Kidney (tissue), 14 donors: ENCODE data around the gene PPP2R1B. TPM values are rescaled to one million over a fixed set of nuclear protein-coding genes. Genes with fewer than 3 reads are reported as not detected.

Experiments
- DNase-seq, 5 donors: peaks; one replicate each; pipeline ENCODE4 v3.0.0-alpha.2; 2013 to 2020
- FAIRE-seq: peaks from 2 replicates; lab custom pipeline; 2012; peaks lifted over from hg19 to GRCh38; lab: Jason Lieb, UNC
- H3K27ac ChIP-seq, 2 donors: one replicate each; pipeline ENCODE4 v1.7.0; 2013; ENCODE audit warnings: low read depth in 2 of 2, low read length in 2 of 2, inconsistent platforms in 1 of 2
- H3K27me3 ChIP-seq: one replicate; pipeline ENCODE4 v1.7.1; 2013; ENCODE audit warnings: low read length, inconsistent platforms; ENCODE audit not compliant: control insufficient read depth, insufficient read depth
- H3K36me3 ChIP-seq, 3 donors: one replicate each; pipeline versions ENCODE4 v1.7.0 to v1.7.1; 2013; ENCODE audit warnings: low read length in 3 of 3, control low read depth in 1 of 3, inconsistent platforms in 1 of 3; ENCODE audit not compliant: insufficient read depth in 3 of 3, control insufficient read depth in 2 of 3
- H3K4me1 ChIP-seq, 3 donors: one replicate each; pipeline versions ENCODE4 v1.7.0 to v1.7.1; 2013; ENCODE audit warnings: low read length in 3 of 3, inconsistent platforms in 1 of 3, low read depth in 1 of 3; ENCODE audit not compliant: control insufficient read depth in 2 of 3, insufficient read depth in 2 of 3
- H3K4me3 ChIP-seq, 3 donors: one replicate each; pipeline versions ENCODE4 v1.7.0 to v1.8.1; 2013; ENCODE audit warnings: low read length in 3 of 3, control low read depth in 1 of 3, inconsistent platforms in 1 of 3
- H3K9ac ChIP-seq, 3 donors: one replicate each; pipeline versions ENCODE4 v1.7.0 to v1.7.1; 2013; ENCODE audit warnings: low read length in 3 of 3, control low read depth in 1 of 3, inconsistent platforms in 1 of 3
- H3K9me3 ChIP-seq, 3 donors: one replicate each; pipeline versions ENCODE4 v1.7.0 to v1.7.1; 2013; ENCODE audit warnings: low read length in 3 of 3, control low read depth in 1 of 3, inconsistent platforms in 1 of 3; ENCODE audit not compliant: control insufficient read depth in 2 of 3, insufficient read depth in 1 of 3
- CTCF ChIP-seq: IDR thresholded peaks from 3 replicates; pipeline ENCODE4 v1.5.1; 2012; ENCODE audit warnings: mild to moderate bottlenecking, moderate library complexity, borderline replicate concordance; ENCODE audit not compliant: insufficient read depth; ENCODE audit errors: extremely low read depth
- intact Hi-C: fragments of 100-400 bp; cut with DNase I; formaldehyde crosslinking; loops from one replicate; pipeline ENCODE4 v1.11.1; 2022
- polyA plus RNA-seq: library from polyadenylated mRNA; stranded (reverse); fragments of 350-450 nt; fragmentation: Illumina TruSeq; extraction: RNeasy Lipid Tissue Mini Kit (QIAGEN cat#74804); gene quantifications from one replicate; pipeline ENCODE4 v1.2.3, GENCODE V29; 2014; ENCODE audit warnings: low read depth, low replicate concordance; ENCODE audit not compliant: insufficient read depth
- total RNA-seq: library from RNA; stranded (reverse); fragmentation: NEBNext Ultra II Directional; extraction: Animal tissue kit (Norgen Biotek cat#: 25700); gene quantifications from one replicate; pipeline ENCODE4 v1.2.1, GENCODE V29; 2021
- donor health status: control.
- donor health status: control.
- donor health status: control.
- donor health status: control.
- donor health status: control.
- donor health status: DM: yes; HTN: yes; CAD: no.
- donor health status: Normal renal cell carcinoma (clear cell type).

PPP2R1B gene
- total and polyA plus RNA-seq, 2 donors from 2014 or later, result 11.7 to 35.5 TPM

GRCh38 chr11:111726301-111726713 lies 39.9 kb downstream of the PPP2R1B start:
- FAIRE-seq, result no peak
- H3K27me3 ChIP-seq, result no peaks in the 10 kb centered on the region
- DNase-seq, result no peak
- intact Hi-C loops, result no loop called here
- H3K4me1 ChIP-seq, result peaks cover 5 to 28% (median 18%) of the 10 kb centered on the region in 3 donors
- H3K4me3 ChIP-seq, result no peak overlapping the region
- H3K9ac ChIP-seq, result no peak overlapping the region
- H3K27ac ChIP-seq, result no peak overlapping the region
- TF ChIP-seq CTCF, result no peak
- H3K9me3 ChIP-seq, result no peaks in the 10 kb centered on the region
- peaks cover 2 to 54% (median 28%) of the 10 kb centered on the region in 3 donors for H3K36me3 ChIP-seq

GRCh38 chr11:111725621-111726020 lies 40.6 kb downstream of the PPP2R1B start:
- H3K9me3 ChIP-seq, result no peaks in the 10 kb centered on the region
- no peak overlapping the region for H3K4me3 ChIP-seq
- FAIRE-seq, result no peak

GRCh38 chr11:111724615-111725129 lies 41.5 kb downstream of the PPP2R1B start:
- no peaks in the 10 kb centered on the region for H3K9me3 ChIP-seq
- no peak for DNase-seq
- no peak for FAIRE-seq
- H3K4me1 ChIP-seq, result peaks cover 5 to 15% (median 8%) of the 10 kb centered on the region in 3 donors
- no peak overlapping the region for H3K4me3 ChIP-seq
- TF ChIP-seq CTCF, result no peak
- H3K27me3 ChIP-seq, result no peaks in the 10 kb centered on the region
- H3K36me3 ChIP-seq, result peaks cover 2 to 71% (median 43%) of the 10 kb centered on the region in 3 donors
- H3K9ac ChIP-seq, result no peak overlapping the region
- intact Hi-C loops, result no loop called here
- H3K27ac ChIP-seq, result no peak overlapping the region

More at GRCh38 chr11:111725621-111726020, 40.6 kb downstream of the PPP2R1B start:
- intact Hi-C loops, result no loop called here
- no peak for TF ChIP-seq CTCF
- peaks cover 5 to 21% (median 13%) of the 10 kb centered on the region in 3 donors for H3K4me1 ChIP-seq
- H3K27me3 ChIP-seq, result no peaks in the 10 kb centered on the region
- no peak for DNase-seq
- H3K9ac ChIP-seq, result no peak overlapping the region
- peaks cover 2 to 61% (median 34%) of the 10 kb centered on the region in 3 donors for H3K36me3 ChIP-seq
- H3K27ac ChIP-seq, result no peak overlapping the region

GRCh38 chr11:111723595-111723994 lies 42.6 kb downstream of the PPP2R1B start:
- intact Hi-C loops, result no loop called here
- Histone ChIP-seq H3K9ac (no peak overlapping the region), H3K9me3 (no peaks in the 10 kb centered on the region), H3K27me3 (no peaks in the 10 kb centered on the region), H3K36me3 (peaks cover 2 to 73% (median 46%) of the 10 kb centered on the region in 3 donors), H3K4me1 (peaks cover 0 to 10% (median 3%) of the 10 kb centered on the region in 3 donors), H3K4me3 (no peak overlapping the region), H3K27ac (no peak overlapping the region)
- DNase-seq, result peak in 1 of 5 donors; percentile 17
- no peak for TF ChIP-seq CTCF
- no peak for FAIRE-seq
